Measurements from ENCODE around the gene LRFN2. TPM values are rescaled to one million over a fixed set of nuclear protein-coding genes. Genes with fewer than 3 reads are reported as not detected.

The LRFN2 gene
- total RNA-seq, 2 experiments from 2014 or later: not detected

DNA sequence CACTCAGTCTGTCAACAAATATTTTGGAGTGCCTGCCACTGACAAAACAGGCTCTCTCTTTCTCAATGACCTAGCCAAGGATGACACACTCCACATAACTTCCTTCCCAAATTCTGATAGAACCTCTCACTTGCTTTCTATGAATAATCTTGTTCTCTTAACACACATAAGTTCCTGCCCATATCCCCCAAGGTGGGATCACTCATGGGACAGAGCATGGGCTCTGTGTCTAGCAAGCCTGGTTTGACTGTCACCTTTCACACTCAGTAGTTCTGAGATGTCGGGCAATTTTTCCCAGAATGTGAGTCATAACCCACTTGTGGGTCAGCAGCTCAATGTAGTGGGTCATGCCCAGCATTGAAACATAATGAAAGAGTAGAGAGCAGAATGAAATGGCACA is 78.1 kb downstream of the LRFN2 start:
- POLR2A ChIA-PET: no interaction called here
- H3K4me3 Mint-ChIP-seq: no peak overlapping the region
- CTCF ChIA-PET: interaction anchor here (0.7 kb wide), 1 partner anchor 1884 kb away, joined by 4 read pairs; no protein-coding TSS in a partner anchor
- H3K27ac Mint-ChIP-seq: no peak overlapping the region
- no peaks in the 10 kb centered on the region for H3K27me3 Mint-ChIP-seq
- H3K36me3 Mint-ChIP-seq (ENCODE audit: low read depth): no peaks in the 10 kb centered on the region
- H3K4me1 Mint-ChIP-seq: no peaks in the 10 kb centered on the region
- peak; percentile 63 for ATAC-seq
- intact Hi-C loops (cut with DNase I, micrococcal nuclease): no loop called here
- DNase-seq: peak; percentile 6
- no peaks in the 10 kb centered on the region for H3K9me3 Mint-ChIP-seq (ENCODE audit: low read depth)

DNA sequence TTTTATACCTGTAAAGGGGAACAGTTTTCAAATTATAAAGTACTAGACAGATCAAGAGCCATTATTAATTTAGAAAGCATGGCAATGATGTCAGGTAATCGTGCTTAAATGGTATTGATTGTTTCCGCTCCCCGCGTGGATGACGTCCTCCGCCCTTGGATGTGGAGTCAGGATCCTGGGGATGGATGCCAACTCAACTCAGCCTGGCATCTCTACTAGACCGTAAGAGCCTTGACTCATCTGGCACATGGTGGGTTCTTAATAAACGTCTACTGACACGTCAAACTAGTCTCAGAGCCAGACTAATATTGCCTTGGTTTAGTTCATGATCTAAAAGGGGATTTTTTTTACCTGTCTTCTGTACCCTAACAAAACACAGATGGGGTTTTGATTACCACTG is 80.2 kb downstream of the LRFN2 start:
- H3K9me3 Mint-ChIP-seq (ENCODE audit: low read depth): no peaks in the 10 kb centered on the region
- H3K27me3 Mint-ChIP-seq: no peaks in the 10 kb centered on the region
- ATAC-seq (no peak), DNase-seq (no peak)
- no peak overlapping the region for H3K27ac Mint-ChIP-seq
- no peaks in the 10 kb centered on the region for H3K36me3 Mint-ChIP-seq (ENCODE audit: low read depth)
- no peak overlapping the region for H3K4me3 Mint-ChIP-seq
- no peaks in the 10 kb centered on the region for H3K4me1 Mint-ChIP-seq
- ChIA-PET CTCF (no interaction called here), POLR2A (no interaction called here)
- intact Hi-C loops (cut with DNase I, micrococcal nuclease): no loop called here

DNA sequence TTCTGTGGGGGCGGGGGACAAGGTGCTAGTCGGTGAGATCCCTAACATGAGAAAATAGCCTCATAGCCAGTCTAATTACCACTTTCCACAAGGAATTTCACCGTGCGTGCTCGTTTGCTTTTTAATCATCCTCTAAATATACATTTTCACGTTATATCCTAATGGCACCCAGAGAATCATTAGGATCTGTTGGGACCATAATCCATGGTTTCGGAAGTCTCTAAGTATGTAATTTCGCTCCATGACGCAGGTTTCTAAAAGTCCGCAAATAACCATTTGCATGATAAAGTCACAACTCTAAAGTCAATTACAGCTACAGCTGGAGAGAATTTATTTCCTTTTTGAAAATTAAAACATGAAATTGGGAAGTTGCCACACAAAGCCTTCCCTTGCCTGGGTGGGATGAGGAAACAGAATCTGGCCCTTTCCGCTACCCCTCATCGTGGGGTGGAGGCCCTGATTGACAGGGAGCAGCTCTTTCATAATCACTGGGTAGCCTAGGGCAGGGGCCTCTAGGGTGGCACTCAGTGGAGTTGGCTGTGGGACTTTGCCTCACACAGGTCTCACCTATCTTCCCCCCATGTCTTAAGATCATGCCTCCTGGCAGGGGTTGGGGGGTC is 81.9 kb downstream of the LRFN2 start:
- ATAC-seq (no peak), DNase-seq (no peak)
- no peak overlapping the region for H3K27ac Mint-ChIP-seq
- no peaks in the 10 kb centered on the region for H3K9me3 Mint-ChIP-seq (ENCODE audit: low read depth)
- no peaks in the 10 kb centered on the region for H3K27me3 Mint-ChIP-seq
- POLR2A ChIA-PET: no interaction called here
- CTCF ChIA-PET: interaction anchor here (0.6 to 1.2 kb wide), 2 partner anchors 14 to 62 kb away, joined by 3 read pairs; no protein-coding TSS in a partner anchor
- intact Hi-C loops (cut with DNase I, micrococcal nuclease): no loop called here
- no peak overlapping the region for H3K4me3 Mint-ChIP-seq
- H3K4me1 Mint-ChIP-seq: no peaks in the 10 kb centered on the region
- H3K36me3 Mint-ChIP-seq (ENCODE audit: low read depth): no peaks in the 10 kb centered on the region

DNA sequence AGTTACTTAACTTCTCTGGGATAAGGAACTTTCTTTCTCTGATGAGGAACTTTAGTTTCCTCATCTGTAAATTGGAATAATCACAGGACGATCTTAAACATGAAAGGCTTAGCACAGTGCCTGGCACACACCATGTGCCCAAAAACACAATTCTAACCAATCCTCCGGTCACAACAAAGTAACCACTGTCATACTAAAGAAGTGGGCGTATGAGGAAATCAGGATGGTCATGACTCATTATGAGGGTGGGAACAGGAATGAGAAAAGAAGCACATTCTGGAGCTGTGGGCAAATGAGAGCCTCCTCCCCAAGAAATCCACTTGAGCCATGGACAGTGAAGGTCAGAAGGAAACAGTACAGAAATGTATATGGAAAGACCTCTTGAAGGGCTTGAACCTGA is 82.9 kb downstream of the LRFN2 start:
- intact Hi-C loops (cut with DNase I, micrococcal nuclease): no loop called here
- H3K9me3 Mint-ChIP-seq (ENCODE audit: low read depth): no peaks in the 10 kb centered on the region
- no peak for ATAC-seq
- no peaks in the 10 kb centered on the region for H3K4me1 Mint-ChIP-seq
- no peak overlapping the region for H3K4me3 Mint-ChIP-seq
- no peak overlapping the region for H3K27ac Mint-ChIP-seq
- no peak for DNase-seq
- ChIA-PET POLR2A (no interaction called here), CTCF (interaction anchor here (0.6 to 1.2 kb wide), 2 partner anchors 15 to 1494 kb away, joined by 3 read pairs; no protein-coding TSS in a partner anchor)
- no peaks in the 10 kb centered on the region for H3K36me3 Mint-ChIP-seq (ENCODE audit: low read depth)
- no peaks in the 10 kb centered on the region for H3K27me3 Mint-ChIP-seq

DNA sequence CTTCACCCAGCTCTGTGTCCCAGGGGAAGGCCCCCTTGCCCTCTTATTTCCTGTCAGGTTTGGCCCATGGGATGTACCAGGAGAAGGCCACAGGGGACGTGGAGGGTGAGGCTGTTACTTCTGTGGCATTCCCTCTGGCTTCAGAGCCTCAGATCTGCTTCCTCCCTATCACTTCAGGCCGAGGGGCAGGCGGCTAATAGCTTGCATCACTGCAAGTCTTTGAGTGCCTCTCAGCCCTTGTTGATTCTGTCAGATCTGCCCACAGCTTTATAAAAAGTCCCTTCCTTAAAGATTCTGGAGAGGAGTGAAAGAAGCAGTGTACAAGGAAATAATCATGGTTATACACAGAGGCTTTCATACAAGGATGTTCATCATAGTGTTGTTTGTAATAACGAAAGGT is 86.9 kb downstream of the LRFN2 start:
- CTCF ChIA-PET: no interaction called here
- POLR2A ChIA-PET: no interaction called here
- no peaks in the 10 kb centered on the region for H3K9me3 Mint-ChIP-seq (ENCODE audit: low read depth)
- ATAC-seq: no peak
- no peak overlapping the region for H3K27ac Mint-ChIP-seq
- intact Hi-C loops (cut with DNase I, micrococcal nuclease): no loop called here
- H3K27me3 Mint-ChIP-seq: peaks cover 3% of the 10 kb centered on the region
- no peak for DNase-seq
- H3K4me1 Mint-ChIP-seq: no peaks in the 10 kb centered on the region
- no peak overlapping the region for H3K4me3 Mint-ChIP-seq
- H3K36me3 Mint-ChIP-seq (ENCODE audit: low read depth): no peaks in the 10 kb centered on the region

DNA sequence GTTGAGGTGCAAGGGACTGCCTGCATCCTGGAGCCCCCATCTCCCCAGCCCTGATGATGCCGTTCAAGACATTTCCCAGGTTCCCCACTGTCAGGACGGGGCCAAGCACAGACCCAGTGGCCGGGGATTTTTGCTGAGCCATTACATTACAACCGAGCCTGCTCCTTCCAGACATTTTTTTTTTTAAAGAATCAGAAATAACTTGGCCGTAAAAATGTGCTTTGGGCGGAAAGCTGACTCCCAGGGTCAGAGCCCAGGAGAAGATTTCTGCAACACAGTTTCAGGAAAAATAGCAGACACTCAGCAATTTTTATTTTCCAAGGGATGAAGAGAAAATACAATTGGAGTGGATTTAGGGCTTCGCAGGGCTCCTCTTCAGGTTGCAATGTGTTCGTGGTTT is 87.9 kb downstream of the LRFN2 start:
- Mint-ChIP-seq H3K27ac (no peak overlapping the region), H3K4me1 (no peaks in the 10 kb centered on the region), H3K27me3 (peaks cover 3% of the 10 kb centered on the region), H3K4me3 (no peak overlapping the region), H3K36me3 (ENCODE audit: low read depth) (no peaks in the 10 kb centered on the region), H3K9me3 (ENCODE audit: low read depth) (no peaks in the 10 kb centered on the region)
- intact Hi-C loops (cut with DNase I, micrococcal nuclease): no loop called here
- ChIA-PET CTCF (no interaction called here), POLR2A (interaction anchor here (0.6 kb wide), 1 partner anchor 181 kb away, joined by 4 read pairs; no protein-coding TSS in a partner anchor)
- ATAC-seq (no peak), DNase-seq (no peak)

DNA sequence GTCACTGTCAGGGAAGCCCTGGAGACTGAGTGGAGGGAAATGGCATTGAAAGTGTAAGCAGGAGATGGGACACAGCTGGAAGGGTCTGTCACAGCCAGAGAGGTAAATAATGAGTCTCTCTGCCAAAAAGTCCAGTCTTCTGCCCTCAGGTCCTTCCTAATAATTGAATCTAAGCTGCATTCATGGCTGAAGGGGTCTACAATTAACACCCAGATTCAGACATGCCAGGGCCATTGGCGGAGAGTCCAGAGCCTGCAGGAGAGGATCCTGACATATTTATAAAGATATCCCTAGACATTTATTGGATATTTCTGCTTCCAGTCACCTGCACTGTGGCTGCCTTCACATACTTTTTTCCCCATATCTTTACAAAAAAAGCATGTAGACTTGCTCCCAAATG is 89.0 kb downstream of the LRFN2 start:
- no peak for DNase-seq
- H3K36me3 Mint-ChIP-seq (ENCODE audit: low read depth): no peaks in the 10 kb centered on the region
- H3K27ac Mint-ChIP-seq: no peak overlapping the region
- ATAC-seq: no peak
- no peaks in the 10 kb centered on the region for H3K9me3 Mint-ChIP-seq (ENCODE audit: low read depth)
- POLR2A ChIA-PET: no interaction called here
- CTCF ChIA-PET: no interaction called here
- H3K27me3 Mint-ChIP-seq: peaks cover 5% of the 10 kb centered on the region
- no peaks in the 10 kb centered on the region for H3K4me1 Mint-ChIP-seq
- H3K4me3 Mint-ChIP-seq: no peak overlapping the region
- intact Hi-C loops (cut with DNase I, micrococcal nuclease): no loop called here

DNA sequence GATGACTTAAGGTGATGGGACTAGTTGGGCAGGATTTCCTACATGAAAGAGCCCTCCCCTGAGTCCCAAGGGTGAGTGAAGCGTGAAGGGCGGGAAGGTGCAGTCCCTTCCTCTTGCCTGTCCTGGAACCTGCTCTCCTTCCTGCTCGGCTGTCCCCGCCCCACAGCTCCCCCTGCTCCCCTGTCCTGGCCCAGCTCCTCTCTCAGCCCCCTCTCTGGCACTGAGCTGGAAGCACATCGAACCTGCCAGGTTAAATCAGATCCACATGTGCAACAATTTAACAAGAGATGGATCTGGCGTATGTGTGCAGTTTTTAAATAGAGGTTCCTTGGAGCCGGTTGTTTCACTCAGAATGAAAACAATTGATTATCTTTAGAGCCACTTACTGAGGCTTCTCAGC is 95.0 kb downstream of the LRFN2 start:
- Mint-ChIP-seq H3K27me3 (peaks cover 5% of the 10 kb centered on the region), H3K36me3 (ENCODE audit: low read depth) (no peaks in the 10 kb centered on the region), H3K27ac (no peak overlapping the region), H3K4me1 (no peaks in the 10 kb centered on the region), H3K9me3 (ENCODE audit: low read depth) (no peaks in the 10 kb centered on the region), H3K4me3 (no peak overlapping the region)
- CTCF ChIA-PET: no interaction called here
- ATAC-seq (no peak), DNase-seq (no peak)
- intact Hi-C loops (cut with DNase I, micrococcal nuclease): no loop called here
- POLR2A ChIA-PET: no interaction called here

DNA sequence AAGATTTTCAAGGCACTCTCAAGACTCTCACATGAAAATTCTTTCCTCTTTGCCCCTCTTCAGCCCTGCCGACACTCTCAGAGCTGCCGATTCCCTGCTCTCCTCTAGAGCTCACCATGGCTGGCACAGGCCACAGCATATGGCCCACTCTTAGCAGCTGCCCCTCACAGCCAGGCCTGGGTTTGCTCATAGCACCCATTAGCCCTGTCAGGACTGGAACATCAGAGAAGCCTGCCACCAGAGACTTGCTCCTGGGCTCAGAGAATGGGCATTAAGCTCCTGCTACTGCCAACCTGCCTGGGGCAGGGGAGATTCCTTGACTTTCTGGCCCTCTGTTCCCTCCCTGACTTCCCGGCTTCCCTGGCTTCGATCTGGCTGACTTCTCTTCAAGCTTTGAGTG is 96.7 kb downstream of the LRFN2 start:
- ChIA-PET CTCF (interaction anchor here (0.6 kb wide), 1 partner anchor 548 kb away, joined by 3 read pairs; the partner anchor contains the start of gene UNC5CL), POLR2A (interaction anchor here (0.5 kb wide), 1 partner anchor 599 kb away, joined by 3 read pairs; no protein-coding TSS in a partner anchor)
- Mint-ChIP-seq H3K27me3 (peaks cover 5% of the 10 kb centered on the region), H3K9me3 (ENCODE audit: low read depth) (no peaks in the 10 kb centered on the region), H3K36me3 (ENCODE audit: low read depth) (no peaks in the 10 kb centered on the region), H3K4me3 (no peak overlapping the region), H3K27ac (no peak overlapping the region), H3K4me1 (no peaks in the 10 kb centered on the region)
- intact Hi-C loops (cut with DNase I, micrococcal nuclease): no loop called here
- DNase-seq: no peak
- ATAC-seq: no peak

DNA sequence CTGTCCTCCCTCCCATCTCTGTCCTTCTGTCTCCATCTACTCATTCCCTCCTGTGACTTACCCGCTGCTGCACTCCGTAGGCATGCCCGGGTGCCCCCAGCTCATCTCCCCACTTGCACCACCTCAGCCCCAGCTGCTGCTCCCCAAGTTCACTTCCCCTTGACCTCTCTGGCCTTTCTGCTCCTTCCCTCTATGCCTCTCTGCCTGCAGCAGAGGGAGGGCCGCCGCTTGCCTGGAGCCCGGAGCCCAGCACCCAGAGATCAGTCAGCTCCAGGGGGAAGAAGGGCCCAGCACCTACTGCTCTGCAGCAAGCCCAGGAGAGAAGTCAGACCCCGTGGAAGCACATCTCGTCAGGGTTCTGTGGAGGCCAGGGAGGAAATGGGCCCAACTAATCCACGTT is 97.4 kb downstream of the LRFN2 start:
- ChIA-PET POLR2A (no interaction called here), CTCF (no interaction called here)
- ATAC-seq (no peak), DNase-seq (no peak)
- intact Hi-C loops (cut with DNase I, micrococcal nuclease): no loop called here
- Mint-ChIP-seq H3K4me3 (no peak overlapping the region), H3K36me3 (ENCODE audit: low read depth) (no peaks in the 10 kb centered on the region), H3K9me3 (ENCODE audit: low read depth) (no peaks in the 10 kb centered on the region), H3K4me1 (no peaks in the 10 kb centered on the region), H3K27me3 (peaks cover 5% of the 10 kb centered on the region), H3K27ac (no peak overlapping the region)

DNA sequence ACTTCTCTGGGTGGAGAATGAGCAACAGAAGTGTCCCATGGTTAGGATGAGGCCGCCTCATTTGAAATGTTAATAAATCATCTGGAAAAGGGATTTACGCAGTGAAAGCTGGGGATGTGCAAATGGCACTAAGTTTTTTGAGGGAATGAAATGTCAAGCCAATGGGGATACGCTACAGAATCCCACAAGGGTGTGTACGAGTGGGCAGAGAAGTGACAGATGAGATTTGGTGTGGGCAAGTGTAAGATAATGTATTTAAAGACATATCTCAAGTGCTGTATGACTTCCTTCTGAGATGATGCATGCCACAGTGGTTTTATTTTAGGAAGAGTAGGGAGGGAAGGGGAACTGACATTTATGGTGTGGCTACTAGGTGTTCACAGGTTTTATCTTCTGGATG is 100.6 kb downstream of the LRFN2 start:
- Mint-ChIP-seq H3K4me3 (no peak overlapping the region), H3K4me1 (no peaks in the 10 kb centered on the region), H3K27ac (no peak overlapping the region), H3K9me3 (ENCODE audit: low read depth) (no peaks in the 10 kb centered on the region), H3K27me3 (peaks cover 2% of the 10 kb centered on the region), H3K36me3 (ENCODE audit: low read depth) (no peaks in the 10 kb centered on the region)
- POLR2A ChIA-PET: no interaction called here
- DNase-seq: no peak
- ATAC-seq: no peak
- intact Hi-C loops (cut with DNase I, micrococcal nuclease): no loop called here
- CTCF ChIA-PET: no interaction called here

DNA sequence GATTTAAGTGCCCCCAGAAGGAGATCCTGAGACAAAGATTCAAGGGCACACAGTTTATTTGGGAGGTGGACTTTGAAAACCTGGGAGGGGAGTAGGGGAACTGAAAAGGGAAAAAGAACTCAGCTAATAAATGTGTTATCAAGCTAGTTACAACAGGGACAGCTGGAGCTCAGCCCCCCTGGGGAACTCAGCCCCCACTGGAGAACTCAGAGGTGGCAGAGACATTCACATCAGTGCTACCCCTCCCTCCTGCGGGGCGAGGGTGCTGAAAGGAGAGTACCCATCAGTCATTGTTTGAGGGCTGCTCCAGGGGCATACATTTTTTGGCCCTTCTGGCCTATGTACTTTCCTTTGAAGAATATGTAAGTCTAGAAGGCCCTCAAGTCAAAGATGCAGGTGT is 101.4 kb downstream of the LRFN2 start:
- Mint-ChIP-seq H3K27ac (no peak overlapping the region), H3K27me3 (peaks cover 2% of the 10 kb centered on the region)

More for the DNA sequence above, 101.4 kb downstream of the LRFN2 start:
- no peak overlapping the region for H3K4me3 Mint-ChIP-seq
- ChIA-PET CTCF (no interaction called here), POLR2A (no interaction called here)
- intact Hi-C loops (cut with DNase I, micrococcal nuclease): no loop called here
- ATAC-seq: no peak
- H3K4me1 Mint-ChIP-seq: no peaks in the 10 kb centered on the region
- DNase-seq: no peak
- no peaks in the 10 kb centered on the region for H3K36me3 Mint-ChIP-seq (ENCODE audit: low read depth)
- H3K9me3 Mint-ChIP-seq (ENCODE audit: low read depth): no peaks in the 10 kb centered on the region
